Cardiac muscle cell (in vitro differentiated cells and primary cell): ENCODE results near the gene CAMSAP3. TPM values are rescaled to one million over a fixed set of nuclear protein-coding genes. Genes with fewer than 3 reads are reported as not detected.

Experiments used
- DNase-seq, 2 donors: peaks; one replicate each; pipeline versions ENCODE4 v3.0.0 to v3.0.0-alpha.2; 2010 to 2017; ENCODE audit warnings: low read depth in 1 of 2, low spot score in 1 of 2
- H3K27ac ChIP-seq: fragments of 200-600 bp; sonication (generic); 2 replicates; pipeline ENCODE4 v1.5.1; 2016
- H3K27me3 ChIP-seq: fragments of 200-600 bp; sonication (generic); 2 replicates; pipeline ENCODE4 v1.6.0; 2016; ENCODE audit warnings: control low read depth
- H3K36me3 ChIP-seq: fragments of 200-600 bp; sonication (generic); 2 replicates; pipeline ENCODE4 v1.5.1; 2016; ENCODE audit warnings: control low read depth
- H3K4me1 ChIP-seq: fragments of 200-600 bp; sonication (generic); 2 replicates; pipeline ENCODE4 v1.8.1; 2017; ENCODE audit warnings: low read depth, mild to moderate bottlenecking, mixed run types
- H3K4me3 ChIP-seq: fragments of 200-600 bp; sonication (generic); 2 replicates; pipeline ENCODE4 v1.5.1; 2016; ENCODE audit warnings: mild to moderate bottlenecking
- H3K9me3 ChIP-seq: fragments of 200-600 bp; sonication (generic); 2 replicates; pipeline ENCODE4 v1.5.1; 2017; ENCODE audit warnings: low read depth, mild to moderate bottlenecking, control low read depth
- polyA plus RNA-seq: library from polyadenylated mRNA; unstranded; fragments of >200 nt; fragmentation: Nextera tagmentation; extraction: Ambion mirVana; gene quantifications from 2 replicates; pipeline ENCODE4 v1.2.1, GENCODE V29; 2016
- total RNA-seq: library from RNA; depleted of rRNA; stranded (reverse); fragments of >200 nt; gene quantifications from 2 replicates; pipeline ENCODE4 v1.2.3, GENCODE V29; 2016
- TF ChIP-seq, protein P1 (sequence below): IDR thresholded peaks from 2 replicates; pipeline ENCODE4 v1.5.1; 2012; ENCODE audit warnings: low read depth, mild to moderate bottlenecking, low read length

Gene CAMSAP3
- total and polyA plus RNA-seq, 2 experiments from 2014 or later = 10.8 to 13.5 TPM

- no peak overlapping the region for H3K27ac ChIP-seq
- H3K4me3 ChIP-seq = no peak overlapping the region
These were observed 45.4 kb upstream of the CAMSAP3 start for GRCh38 chr19:7550169-7550770.

GRCh38 chr19:7550987-7551761 is 44.5 kb upstream of the CAMSAP3 start:
- H3K4me1 ChIP-seq = no peaks in the 10 kb centered on the region

More at GRCh38 chr19:7550169-7550770, 45.4 kb upstream of the CAMSAP3 start:
- no peaks in the 10 kb centered on the region for H3K9me3 ChIP-seq
- TF ChIP-seq, protein P1, sequence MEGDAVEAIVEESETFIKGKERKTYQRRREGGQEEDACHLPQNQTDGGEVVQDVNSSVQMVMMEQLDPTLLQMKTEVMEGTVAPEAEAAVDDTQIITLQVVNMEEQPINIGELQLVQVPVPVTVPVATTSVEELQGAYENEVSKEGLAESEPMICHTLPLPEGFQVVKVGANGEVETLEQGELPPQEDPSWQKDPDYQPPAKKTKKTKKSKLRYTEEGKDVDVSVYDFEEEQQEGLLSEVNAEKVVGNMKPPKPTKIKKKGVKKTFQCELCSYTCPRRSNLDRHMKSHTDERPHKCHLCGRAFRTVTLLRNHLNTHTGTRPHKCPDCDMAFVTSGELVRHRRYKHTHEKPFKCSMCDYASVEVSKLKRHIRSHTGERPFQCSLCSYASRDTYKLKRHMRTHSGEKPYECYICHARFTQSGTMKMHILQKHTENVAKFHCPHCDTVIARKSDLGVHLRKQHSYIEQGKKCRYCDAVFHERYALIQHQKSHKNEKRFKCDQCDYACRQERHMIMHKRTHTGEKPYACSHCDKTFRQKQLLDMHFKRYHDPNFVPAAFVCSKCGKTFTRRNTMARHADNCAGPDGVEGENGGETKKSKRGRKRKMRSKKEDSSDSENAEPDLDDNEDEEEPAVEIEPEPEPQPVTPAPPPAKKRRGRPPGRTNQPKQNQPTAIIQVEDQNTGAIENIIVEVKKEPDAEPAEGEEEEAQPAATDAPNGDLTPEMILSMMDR = no peak
- no peak for DNase-seq
- no peaks in the 10 kb centered on the region for H3K4me1 ChIP-seq
- no peaks in the 10 kb centered on the region for H3K27me3 ChIP-seq
- H3K36me3 ChIP-seq = no peaks in the 10 kb centered on the region

DNA sequence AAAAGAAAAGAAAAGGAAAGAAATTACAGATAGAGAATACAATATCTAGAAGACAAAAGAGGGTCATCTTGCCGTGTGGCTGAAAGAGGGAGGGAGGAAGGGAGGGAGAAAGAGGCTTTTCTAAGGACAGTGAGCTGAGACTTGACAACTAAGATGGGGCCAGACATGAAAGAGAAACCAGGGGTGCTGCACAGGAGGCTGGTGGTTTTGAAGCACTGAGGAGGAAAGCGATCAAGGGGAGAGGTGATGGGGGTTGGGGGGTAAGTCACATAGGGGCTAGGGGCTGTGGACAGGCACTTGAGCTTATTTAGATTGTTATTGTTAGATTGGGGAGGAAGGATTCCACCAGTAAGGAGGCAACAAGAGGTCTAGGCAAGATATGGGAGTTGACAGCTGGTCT is 42.9 kb upstream of the CAMSAP3 start:
- Histone ChIP-seq H3K4me3 (no peak overlapping the region), H3K27me3 (no peaks in the 10 kb centered on the region), H3K27ac (no peak overlapping the region), H3K9me3 (no peaks in the 10 kb centered on the region), H3K4me1 (no peaks in the 10 kb centered on the region), H3K36me3 (no peaks in the 10 kb centered on the region)
- DNase-seq = no peak
- TF ChIP-seq, protein P1 = no peak

More at GRCh38 chr19:7550987-7551761, 44.5 kb upstream of the CAMSAP3 start:
- TF ChIP-seq, protein P1 = no peak
- no peak overlapping the region for H3K27ac ChIP-seq
- peak overlapping the region; percentile 53 for H3K4me3 ChIP-seq
- H3K9me3 ChIP-seq = no peaks in the 10 kb centered on the region
- H3K27me3 ChIP-seq = no peaks in the 10 kb centered on the region
- DNase-seq = peak; percentile 83 to 95
- no peaks in the 10 kb centered on the region for H3K36me3 ChIP-seq

- H3K36me3 ChIP-seq = no peaks in the 10 kb centered on the region
- no peaks in the 10 kb centered on the region for H3K9me3 ChIP-seq
- H3K4me3 ChIP-seq = no peak overlapping the region
- no peak overlapping the region for H3K27ac ChIP-seq
- TF ChIP-seq, protein P1 = no peak
- no peaks in the 10 kb centered on the region for H3K27me3 ChIP-seq
- no peaks in the 10 kb centered on the region for H3K4me1 ChIP-seq
- no peak for DNase-seq
These were observed 41.1 kb upstream of the CAMSAP3 start for GRCh38 chr19:7554565-7554964.

DNA sequence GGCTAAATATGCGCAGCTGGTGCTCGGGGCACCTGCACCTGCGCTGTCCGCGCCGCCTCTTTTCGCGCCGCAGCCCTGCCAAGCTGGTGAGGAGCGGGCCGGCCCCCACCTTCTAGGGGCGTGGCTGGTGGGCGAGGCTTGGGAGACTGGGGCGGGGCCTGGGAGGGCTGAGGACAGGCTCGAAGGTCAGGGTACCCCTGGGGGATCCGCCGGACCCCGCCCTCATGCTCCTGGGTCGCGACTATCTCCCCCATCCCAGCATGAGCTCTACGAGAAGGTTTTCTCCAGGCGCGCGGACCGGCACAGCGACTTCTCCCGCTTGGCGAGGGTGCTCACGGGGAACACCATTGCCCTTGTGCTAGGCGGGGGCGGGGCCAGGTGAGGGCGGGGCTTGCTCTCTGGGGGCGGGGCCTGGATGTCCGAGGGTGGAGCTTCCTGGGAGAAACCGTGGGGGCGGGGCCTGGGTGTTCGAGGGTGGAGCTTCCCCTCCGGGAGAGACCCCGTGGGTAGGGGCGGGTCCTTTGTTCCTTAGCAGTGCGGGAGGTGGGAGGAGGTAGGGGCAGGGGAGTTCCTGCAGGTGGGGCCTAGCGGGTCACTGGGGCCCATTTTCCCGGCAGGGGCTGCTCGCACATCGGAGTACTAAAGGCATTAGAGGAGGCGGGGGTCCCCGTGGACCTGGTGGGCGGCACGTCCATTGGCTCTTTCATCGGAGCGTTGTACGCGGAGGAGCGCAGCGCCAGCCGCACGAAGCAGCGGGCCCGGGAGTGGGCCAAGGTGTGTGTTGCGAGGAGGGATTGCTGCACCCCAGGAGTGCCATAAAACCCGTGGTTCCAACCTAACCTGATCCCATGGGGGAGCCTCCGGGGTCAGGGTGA is 40.4 kb upstream of the CAMSAP3 start:
- Histone ChIP-seq H3K36me3 (no peaks in the 10 kb centered on the region), H3K27ac (no peak overlapping the region), H3K4me1 (no peaks in the 10 kb centered on the region), H3K27me3 (no peaks in the 10 kb centered on the region), H3K9me3 (no peaks in the 10 kb centered on the region), H3K4me3 (no peak overlapping the region)
- peak in 1 of 2 donors; percentile 21 for DNase-seq
- TF ChIP-seq, protein P1 = no peak
